Erythroblast (primary cell): ENCODE results near the gene HMGCR.

Source experiments
- GATA1 ChIP-seq: IDR thresholded peaks from 2 replicates; pipeline ENCODE4 v1.6.1; 2011; ENCODE audit warnings: low read depth, mild to moderate bottlenecking, control low read depth, low read length, moderate library complexity
- POLR2A ChIP-seq: IDR thresholded peaks from 2 replicates; pipeline ENCODE4 v1.6.1; 2011; ENCODE audit warnings: mild to moderate bottlenecking, low read length

DNA sequence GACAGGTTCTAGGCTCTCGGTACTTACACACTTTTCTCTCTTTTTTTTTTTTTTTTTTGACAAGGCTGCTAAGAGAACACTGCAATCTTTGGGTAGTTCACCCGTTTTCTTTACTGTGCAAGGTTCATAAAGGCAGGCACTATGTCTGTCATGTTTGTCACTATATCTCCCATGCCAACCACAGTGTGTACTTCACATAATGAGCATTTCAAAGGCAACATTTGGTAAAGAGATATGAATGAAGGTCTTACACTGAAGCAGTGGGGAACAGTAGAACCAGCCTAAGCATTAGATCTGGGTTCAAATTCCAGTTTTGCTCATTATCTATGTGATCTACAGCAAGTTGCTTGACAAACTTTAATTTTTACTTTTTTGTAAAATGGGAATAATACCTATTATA lies 1.5 kb upstream of the HMGCR start:
- TF ChIP-seq POLR2A (no peak), GATA1 (no peak)
